ENCODE data around the gene SLC44A3. TPM values are rescaled to one million over a fixed set of nuclear protein-coding genes. Genes with fewer than 3 reads are reported as not detected.
A peak's percentile ranks its signal among the peaks of the same experiment; 100 is the strongest.

Gene SLC44A3
- total and polyA plus RNA-seq, 10 donors = 0.28 to 4.0 (median 0.95) TPM

DNA sequence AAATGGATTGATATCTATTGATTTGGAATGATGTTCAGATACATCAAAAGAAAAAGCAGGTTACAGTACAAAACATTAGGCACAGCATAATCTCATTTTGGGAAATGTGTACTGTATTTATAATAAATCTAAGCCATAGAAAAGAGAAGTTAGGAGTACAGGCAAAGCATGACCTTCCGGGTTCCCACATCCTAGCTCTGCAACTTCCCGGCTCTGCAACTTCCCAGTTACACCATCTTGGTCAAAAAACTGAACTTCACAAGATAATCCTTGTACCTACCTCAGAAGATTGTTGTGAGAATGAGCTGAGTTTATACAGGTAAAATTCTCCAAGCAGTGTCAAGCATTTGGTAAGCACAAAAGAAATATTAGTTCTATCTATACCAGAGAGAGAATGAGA is 21.7 kb upstream of the SLC44A3 start:
- DNase-seq = no peak
- Histone ChIP-seq H3K27ac (peak overlapping the region in 5 of 8 donors; percentile 34 to 68 (median 53)), H3K4me3 (no peak overlapping the region), H3K27me3 (replicated peaks in 1 of 7) (no peaks in the 10 kb centered on the region), H3K4me1 (peaks cover 18 to 91% (median 41%) of the 10 kb centered on the region in 6 donors), H3K9me3 (no peaks in the 10 kb centered on the region), H3K36me3 (no peaks in the 10 kb centered on the region)
- no peak for TF ChIP-seq POLR2A (IDR thresholded peaks at IDR 0.05)
- TF ChIP-seq, protein P1, sequence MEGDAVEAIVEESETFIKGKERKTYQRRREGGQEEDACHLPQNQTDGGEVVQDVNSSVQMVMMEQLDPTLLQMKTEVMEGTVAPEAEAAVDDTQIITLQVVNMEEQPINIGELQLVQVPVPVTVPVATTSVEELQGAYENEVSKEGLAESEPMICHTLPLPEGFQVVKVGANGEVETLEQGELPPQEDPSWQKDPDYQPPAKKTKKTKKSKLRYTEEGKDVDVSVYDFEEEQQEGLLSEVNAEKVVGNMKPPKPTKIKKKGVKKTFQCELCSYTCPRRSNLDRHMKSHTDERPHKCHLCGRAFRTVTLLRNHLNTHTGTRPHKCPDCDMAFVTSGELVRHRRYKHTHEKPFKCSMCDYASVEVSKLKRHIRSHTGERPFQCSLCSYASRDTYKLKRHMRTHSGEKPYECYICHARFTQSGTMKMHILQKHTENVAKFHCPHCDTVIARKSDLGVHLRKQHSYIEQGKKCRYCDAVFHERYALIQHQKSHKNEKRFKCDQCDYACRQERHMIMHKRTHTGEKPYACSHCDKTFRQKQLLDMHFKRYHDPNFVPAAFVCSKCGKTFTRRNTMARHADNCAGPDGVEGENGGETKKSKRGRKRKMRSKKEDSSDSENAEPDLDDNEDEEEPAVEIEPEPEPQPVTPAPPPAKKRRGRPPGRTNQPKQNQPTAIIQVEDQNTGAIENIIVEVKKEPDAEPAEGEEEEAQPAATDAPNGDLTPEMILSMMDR (IDR thresholded peaks at IDR 0.05 in 8 of 11, conservative IDR thresholded peaks at IDR 0.05 in 3 of 11) = no peak
- TF ChIP-seq POLR2AphosphoS5 (IDR thresholded peaks at IDR 0.05) = no peak
- 50 to 75% (median 62%) methylated on average over 2 of the region's 2 CpGs for WGBS, 5 donors
- intact Hi-C loops (cut with DNase I; ENCODE audit: low total_unique reads) = no loop called here

DNA sequence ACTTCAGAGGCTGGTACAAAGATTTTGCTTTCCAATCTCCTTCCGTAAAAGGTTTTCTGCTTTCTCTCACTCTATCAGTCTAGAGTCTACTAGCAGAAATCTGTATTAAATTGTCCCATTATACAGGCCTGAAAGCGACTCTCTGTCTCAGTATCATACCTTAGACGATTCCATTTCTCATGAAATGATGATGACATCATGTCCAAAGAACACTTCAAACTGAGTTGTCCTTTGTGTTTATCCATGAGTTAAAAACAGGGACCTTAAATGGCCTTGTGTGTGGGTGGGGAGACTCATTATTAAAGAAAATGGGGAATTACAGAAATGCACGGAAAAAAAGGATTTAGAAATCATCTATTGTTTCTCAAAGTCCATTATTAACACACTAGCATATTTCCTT is 21.0 kb upstream of the SLC44A3 start:
- H3K4me3 ChIP-seq = no peak overlapping the region
- H3K27me3 ChIP-seq (replicated peaks in 1 of 7) = no peaks in the 10 kb centered on the region
- peaks cover 18 to 87% (median 40%) of the 10 kb centered on the region in 6 donors for H3K4me1 ChIP-seq
- H3K36me3 ChIP-seq = no peaks in the 10 kb centered on the region
- H3K9me3 ChIP-seq = no peaks in the 10 kb centered on the region
- WGBS, 5 donors = 60 to 83% (median 70%) methylated on average over 4 of the region's 4 CpGs
- no peak for DNase-seq
- no peak for TF ChIP-seq POLR2AphosphoS5 (IDR thresholded peaks at IDR 0.05)
- TF ChIP-seq POLR2A (IDR thresholded peaks at IDR 0.05) = no peak
- TF ChIP-seq, protein P1 (IDR thresholded peaks at IDR 0.05 in 8 of 11, conservative IDR thresholded peaks at IDR 0.05 in 3 of 11) = no peak
- H3K27ac ChIP-seq = peak overlapping the region in 7 of 8 donors; percentile 0 to 68 (median 49)
- intact Hi-C loops (cut with DNase I; ENCODE audit: low total_unique reads) = no loop called here

DNA sequence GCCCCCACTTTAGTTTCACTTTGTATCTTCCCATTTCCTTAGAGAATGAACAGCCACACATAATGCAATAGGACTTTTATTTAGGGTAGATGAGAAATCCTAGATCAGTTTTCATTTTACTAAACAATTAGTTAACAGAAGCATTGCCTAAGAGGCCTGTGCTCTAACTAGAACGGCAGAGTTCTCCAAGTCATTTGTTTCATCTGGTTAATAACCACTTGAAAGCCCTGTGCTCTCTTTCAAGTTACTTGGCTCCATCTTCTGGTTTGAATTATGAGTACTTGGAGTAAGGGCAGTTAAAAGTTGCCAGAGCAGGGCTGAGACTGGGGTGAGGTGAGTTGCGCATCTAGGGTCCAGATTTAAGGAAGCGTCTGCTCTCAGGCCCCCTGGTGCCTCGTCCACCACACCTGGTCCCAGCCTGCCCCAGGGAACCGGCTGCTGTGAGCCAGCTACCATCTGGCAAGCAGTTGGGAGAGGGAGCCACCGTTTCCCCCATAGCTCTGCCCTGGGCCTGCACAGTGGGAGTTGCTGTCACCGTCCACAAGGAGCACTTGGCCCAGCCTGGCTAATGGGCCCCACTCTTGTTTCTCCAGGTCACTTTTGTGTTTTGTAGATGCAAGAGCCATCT is 18.1 kb upstream of the SLC44A3 start:
- peaks cover 0 to 7% (median 0%) of the 10 kb centered on the region in 7 donors for H3K27me3 ChIP-seq (replicated peaks in 1 of 7)
- peak overlapping the region in 1 of 8 donors; percentile 41 for H3K4me3 ChIP-seq
- DNase-seq = peak; percentile 82
- WGBS, 5 donors = 37 to 46% (median 41%) methylated on average over 6 to 7 of the region's 7 CpGs
- H3K9me3 ChIP-seq = no peaks in the 10 kb centered on the region
- intact Hi-C loops (cut with DNase I; ENCODE audit: low total_unique reads) = loop anchor here (5.0 to 10.0 kb wide), 2 partner anchors 285 to 317 kb away; no protein-coding TSS in a partner anchor
- H3K4me1 ChIP-seq = peaks cover 13 to 74% (median 30%) of the 10 kb centered on the region in 6 donors
- no peaks in the 10 kb centered on the region for H3K36me3 ChIP-seq
- peak overlapping the region; percentile 13 to 75 (median 58) for H3K27ac ChIP-seq
- no peak for TF ChIP-seq POLR2AphosphoS5 (IDR thresholded peaks at IDR 0.05)
- TF ChIP-seq, protein P1 (IDR thresholded peaks at IDR 0.05 in 8 of 11, conservative IDR thresholded peaks at IDR 0.05 in 3 of 11) = peak in 7 of 11 experiments; percentile 25 to 48 (median 44)

DNA sequence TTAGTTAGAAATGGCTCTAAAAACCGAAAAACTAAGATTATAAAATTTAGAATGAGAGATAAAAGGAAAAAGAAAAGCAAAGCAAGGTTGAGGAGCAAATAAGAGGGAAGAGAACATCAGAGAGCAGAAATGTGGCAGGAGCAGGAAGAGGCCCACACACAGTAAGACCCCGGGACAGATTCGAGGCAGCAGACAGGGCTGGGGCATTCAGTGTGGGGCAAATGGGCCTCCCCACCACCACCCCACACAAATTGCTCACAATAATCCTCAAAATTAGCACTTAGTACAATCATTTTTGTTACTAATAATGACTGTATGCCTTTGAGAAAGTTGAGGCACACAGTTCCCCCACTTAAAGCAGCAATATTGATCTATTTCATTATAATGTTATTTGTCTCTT is 17.1 kb upstream of the SLC44A3 start:
- WGBS, 5 donors = 65 to 79% (median 70%) methylated on average over 3 of the region's 3 CpGs
- Histone ChIP-seq H3K9me3 (no peaks in the 10 kb centered on the region), H3K27ac (peak overlapping the region in 1 of 8 donors; percentile 12), H3K27me3 (replicated peaks in 1 of 7) (peaks cover 0 to 7% (median 0%) of the 10 kb centered on the region in 7 donors), H3K4me3 (no peak overlapping the region), H3K4me1 (peaks cover 13 to 66% (median 27%) of the 10 kb centered on the region in 6 donors), H3K36me3 (no peaks in the 10 kb centered on the region)
- TF ChIP-seq, protein P1 (IDR thresholded peaks at IDR 0.05 in 8 of 11, conservative IDR thresholded peaks at IDR 0.05 in 3 of 11) = no peak
- TF ChIP-seq POLR2A (IDR thresholded peaks at IDR 0.05) (no peak), POLR2AphosphoS5 (IDR thresholded peaks at IDR 0.05) (no peak)
- intact Hi-C loops (cut with DNase I; ENCODE audit: low total_unique reads) = loop anchor here (5.0 to 10.0 kb wide), 2 partner anchors 286 to 318 kb away; no protein-coding TSS in a partner anchor
- no peak for DNase-seq

Data from spleen (tissue), 11 donors.